ENCODE measurements around the gene ARHGEF6.
"Not testable (repeated sequence)": the region's sequence is repeated elsewhere in the genome, so short reads cannot be mapped to it uniquely, and the experiment has no call there.

The ARHGEF6 gene

GRCh38 chrX:136780763-136781162 is at the start of gene ARHGEF6:
ARHGEF6 (minus strand) TSS chrX:136780932; CDS start chrX:136780882, 50 bp downstream.
- no peak for DNase-seq

- no peak for DNase-seq
These were observed 48.7 kb upstream of the ARHGEF6 start for GRCh38 chrX:136829413-136829812.

GRCh38 chrX:136828830-136829229 is 48.1 kb upstream of the ARHGEF6 start:
- no peak for DNase-seq

- no peak for DNase-seq
These were observed 46.3 kb upstream of the ARHGEF6 start for GRCh38 chrX:136827026-136827425.

GRCh38 chrX:136825771-136826170 is 45.0 kb upstream of the ARHGEF6 start:
- DNase-seq: no peak

GRCh38 chrX:136823175-136823574 is 42.4 kb upstream of the ARHGEF6 start:
- DNase-seq: peak; percentile 0

GRCh38 chrX:136822337-136823095 is 41.8 kb upstream of the ARHGEF6 start:
- DNase-seq: no peak

- not testable (repeated sequence) for DNase-seq
These were observed 39.0 kb upstream of the ARHGEF6 start for GRCh38 chrX:136819756-136820155.

- DNase-seq: no peak
These were observed 38.4 kb upstream of the ARHGEF6 start for GRCh38 chrX:136819031-136819703.

GRCh38 chrX:136816975-136817374 is 36.2 kb upstream of the ARHGEF6 start:
- peak; percentile 14 for DNase-seq

- no peak for DNase-seq
These were observed 34.4 kb upstream of the ARHGEF6 start for GRCh38 chrX:136814847-136815750.

GRCh38 chrX:136812286-136812685 is 31.6 kb upstream of the ARHGEF6 start:
- no peak for DNase-seq

GRCh38 chrX:136810493-136810892 is 29.8 kb upstream of the ARHGEF6 start:
- no peak for DNase-seq

GRCh38 chrX:136806891-136807410 is 26.2 kb upstream of the ARHGEF6 start:
- DNase-seq: no peak

- no peak for DNase-seq
These were observed 21.8 kb upstream of the ARHGEF6 start for GRCh38 chrX:136802515-136802914.

- DNase-seq: no peak
These were observed 17.1 kb upstream of the ARHGEF6 start for GRCh38 chrX:136797787-136798186.

- DNase-seq: not testable (repeated sequence)
These were observed 14.4 kb upstream of the ARHGEF6 start for GRCh38 chrX:136795132-136795531.

- not testable (repeated sequence) for DNase-seq
These were observed 13.9 kb upstream of the ARHGEF6 start for GRCh38 chrX:136794660-136795059.

- DNase-seq: no peak
These were observed 13.3 kb upstream of the ARHGEF6 start for GRCh38 chrX:136794080-136794479.

- DNase-seq: no peak
These were observed 9.1 kb upstream of the ARHGEF6 start for GRCh38 chrX:136789856-136790255.

- no peak for DNase-seq
These were observed 3.5 kb upstream of the ARHGEF6 start for GRCh38 chrX:136784231-136784630.

GRCh38 chrX:136783159-136783558 is 2.4 kb upstream of the ARHGEF6 start:
- no peak for DNase-seq

- no peak for DNase-seq
These were observed 557 bp upstream of the ARHGEF6 start for GRCh38 chrX:136781180-136781797.

Measured in kidney glomerular epithelial cell (primary cell).